Measurements from ENCODE around the gene FLNB. TPM values are rescaled to one million over a fixed set of nuclear protein-coding genes. Genes with fewer than 3 reads are reported as not detected.

FLNB gene
- total RNA-seq, 1 donor from 2014 or later: 80.9 TPM

DNA sequence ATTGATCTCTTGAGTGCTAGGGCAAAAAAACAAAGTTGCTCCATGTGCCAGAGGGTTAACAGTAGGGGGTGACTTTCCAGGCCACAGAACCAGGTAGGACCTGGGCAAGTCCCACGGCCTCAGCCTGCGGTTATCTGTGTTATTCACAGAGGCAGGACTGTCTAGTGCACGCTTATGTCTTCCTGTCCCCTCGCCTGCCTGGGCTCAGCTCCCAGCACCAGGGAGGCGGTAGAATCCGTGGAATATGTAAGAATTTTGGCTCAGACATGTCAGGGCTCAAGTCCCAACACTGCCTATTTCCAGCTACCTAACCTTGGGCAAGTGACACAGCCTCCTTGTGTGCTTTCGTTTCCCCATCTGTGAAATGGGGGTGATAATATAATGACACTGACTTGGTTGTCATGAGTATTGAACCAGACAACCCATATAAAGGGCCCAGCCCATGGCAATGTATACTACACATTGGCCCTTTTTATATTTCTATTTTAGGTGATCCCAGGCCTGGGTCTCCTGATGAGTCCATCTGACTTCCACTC, 44.3 kb upstream of the FLNB start:
- Histone ChIP-seq H3K27me3 (ENCODE audit: control insufficient read depth in 3 of 3, insufficient read depth in 3 of 3, low read length in 3 of 3) (peaks cover 0 to 4% (median 0%) of the 10 kb centered on the region in 3 donors), H3K36me3 (ENCODE audit: control insufficient read depth in 3 of 3, insufficient read depth in 3 of 3, low read length in 3 of 3) (no peaks in the 10 kb centered on the region), H3K4me3 (ENCODE audit: low read length in 3 of 3) (no peak overlapping the region), H3K27ac (ENCODE audit: low read depth, low read length) (no peak overlapping the region), H3K9me3 (ENCODE audit: control insufficient read depth in 3 of 3, low read length in 3 of 3) (no peaks in the 10 kb centered on the region), H3K4me1 (ENCODE audit: control insufficient read depth in 3 of 3, insufficient read depth in 3 of 3, low read length in 3 of 3) (peaks cover 10 to 12% (median 11%) of the 10 kb centered on the region in 3 donors), H3K9ac (ENCODE audit: low read depth in 1 of 3, low read length in 3 of 3) (no peak overlapping the region)

DNA sequence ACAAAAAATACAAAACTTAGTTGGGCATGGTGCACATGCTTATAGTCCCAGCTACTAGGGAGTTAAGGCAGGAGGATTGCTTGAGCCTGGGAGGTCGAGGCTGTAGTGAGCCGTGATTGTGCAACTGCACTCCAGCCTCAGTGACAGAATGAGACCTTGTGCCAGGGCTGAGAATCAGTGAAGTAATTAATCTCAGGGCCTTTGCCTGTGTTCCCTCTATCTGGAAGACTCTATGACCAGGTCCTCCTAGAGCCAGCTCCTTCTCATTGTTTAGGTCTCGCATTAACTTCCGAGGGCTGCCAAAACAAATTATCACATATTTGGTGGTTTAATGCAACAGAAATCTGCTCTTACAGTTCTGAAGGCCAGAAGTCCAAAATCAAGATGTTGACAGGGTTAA, 41.4 kb upstream of the FLNB start:
- Histone ChIP-seq H3K36me3 (ENCODE audit: control insufficient read depth in 3 of 3, insufficient read depth in 3 of 3, low read length in 3 of 3) (no peaks in the 10 kb centered on the region), H3K9ac (ENCODE audit: low read depth in 1 of 3, low read length in 3 of 3) (no peak overlapping the region), H3K27me3 (ENCODE audit: control insufficient read depth in 3 of 3, insufficient read depth in 3 of 3, low read length in 3 of 3) (peaks cover 0 to 4% (median 0%) of the 10 kb centered on the region in 3 donors), H3K9me3 (ENCODE audit: control insufficient read depth in 3 of 3, low read length in 3 of 3) (no peaks in the 10 kb centered on the region), H3K4me3 (ENCODE audit: low read length in 3 of 3) (no peak overlapping the region), H3K4me1 (ENCODE audit: control insufficient read depth in 3 of 3, insufficient read depth in 3 of 3, low read length in 3 of 3) (peaks cover 0 to 3% (median 3%) of the 10 kb centered on the region in 3 donors), H3K27ac (ENCODE audit: low read depth, low read length) (no peak overlapping the region)

DNA sequence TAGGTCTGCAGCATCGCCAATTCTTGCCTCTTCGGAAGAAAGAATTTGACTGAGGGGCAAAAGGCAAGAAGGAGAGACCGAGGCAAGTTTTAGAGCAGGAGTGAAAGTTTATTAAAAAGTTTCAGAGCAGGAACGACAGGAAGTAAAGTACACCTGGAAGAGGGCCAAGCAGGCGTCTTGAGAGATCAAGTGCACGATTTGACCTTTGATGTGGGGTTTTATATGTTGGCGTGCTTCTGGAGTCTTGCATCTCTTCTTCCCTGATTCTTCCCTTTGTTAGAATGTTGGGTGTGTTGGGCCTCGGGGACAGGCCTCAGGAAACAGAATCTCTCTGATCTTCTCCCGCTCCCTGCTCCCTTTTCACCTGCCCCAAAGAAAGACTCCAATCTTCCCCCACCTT, 40.6 kb upstream of the FLNB start:
- Histone ChIP-seq H3K27me3 (ENCODE audit: control insufficient read depth in 3 of 3, insufficient read depth in 3 of 3, low read length in 3 of 3) (peaks cover 0 to 4% (median 0%) of the 10 kb centered on the region in 3 donors), H3K36me3 (ENCODE audit: control insufficient read depth in 3 of 3, insufficient read depth in 3 of 3, low read length in 3 of 3) (no peaks in the 10 kb centered on the region), H3K9ac (ENCODE audit: low read depth in 1 of 3, low read length in 3 of 3) (no peak overlapping the region), H3K4me1 (ENCODE audit: control insufficient read depth in 3 of 3, insufficient read depth in 3 of 3, low read length in 3 of 3) (peaks cover 3 to 7% (median 6%) of the 10 kb centered on the region in 3 donors), H3K4me3 (ENCODE audit: low read length in 3 of 3) (no peak overlapping the region), H3K9me3 (ENCODE audit: control insufficient read depth in 3 of 3, low read length in 3 of 3) (no peaks in the 10 kb centered on the region), H3K27ac (ENCODE audit: low read depth, low read length) (no peak overlapping the region)

- Histone ChIP-seq H3K9ac (ENCODE audit: low read depth in 1 of 3, low read length in 3 of 3) (no peak overlapping the region), H3K27ac (ENCODE audit: low read depth, low read length) (no peak overlapping the region), H3K27me3 (ENCODE audit: control insufficient read depth in 3 of 3, insufficient read depth in 3 of 3, low read length in 3 of 3) (peaks cover 0 to 4% (median 0%) of the 10 kb centered on the region in 3 donors), H3K4me1 (ENCODE audit: control insufficient read depth in 3 of 3, insufficient read depth in 3 of 3, low read length in 3 of 3) (peaks cover 3 to 10% (median 8%) of the 10 kb centered on the region in 3 donors), H3K36me3 (ENCODE audit: control insufficient read depth in 3 of 3, insufficient read depth in 3 of 3, low read length in 3 of 3) (no peaks in the 10 kb centered on the region), H3K4me3 (ENCODE audit: low read length in 3 of 3) (no peak overlapping the region), H3K9me3 (ENCODE audit: control insufficient read depth in 3 of 3, low read length in 3 of 3) (no peaks in the 10 kb centered on the region)
Measured at GRCh38 chr3:57968501-57968900, 39.7 kb upstream of the FLNB start.

DNA sequence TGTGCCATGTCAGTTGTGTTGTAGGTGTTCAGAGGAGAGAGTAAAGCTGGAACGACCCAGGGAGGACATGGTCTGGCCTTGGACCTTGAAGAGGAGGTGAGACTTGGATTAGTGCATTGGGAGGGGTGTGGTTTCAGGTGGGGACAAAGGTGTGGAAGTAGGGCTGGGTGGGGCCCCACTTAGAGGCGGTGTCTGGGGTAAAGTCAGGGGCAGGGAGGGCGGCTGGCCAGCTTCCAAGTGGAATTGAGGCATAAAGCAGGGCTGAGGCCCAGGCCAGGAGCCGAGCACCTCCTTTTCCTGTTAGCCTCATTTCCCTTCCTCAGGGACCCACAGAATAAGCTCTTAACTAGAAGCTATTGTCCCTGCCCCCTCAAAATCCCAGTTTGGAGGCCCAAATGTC, 36.2 kb upstream of the FLNB start:
- H3K9ac ChIP-seq (ENCODE audit: low read depth in 1 of 3, low read length in 3 of 3): no peak overlapping the region
- peaks cover 7 to 14% (median 8%) of the 10 kb centered on the region in 3 donors for H3K4me1 ChIP-seq (ENCODE audit: control insufficient read depth in 3 of 3, insufficient read depth in 3 of 3, low read length in 3 of 3)
- no peaks in the 10 kb centered on the region for H3K9me3 ChIP-seq (ENCODE audit: control insufficient read depth in 3 of 3, low read length in 3 of 3)
- H3K27me3 ChIP-seq (ENCODE audit: control insufficient read depth in 3 of 3, insufficient read depth in 3 of 3, low read length in 3 of 3): no peaks in the 10 kb centered on the region
- no peak overlapping the region for H3K4me3 ChIP-seq (ENCODE audit: low read length in 3 of 3)
- H3K36me3 ChIP-seq (ENCODE audit: control insufficient read depth in 3 of 3, insufficient read depth in 3 of 3, low read length in 3 of 3): no peaks in the 10 kb centered on the region
- H3K27ac ChIP-seq (ENCODE audit: low read depth, low read length): no peak overlapping the region

GRCh38 chr3:57972531-57973111, 35.6 kb upstream of the FLNB start:
- Histone ChIP-seq H3K27ac (ENCODE audit: low read depth, low read length) (no peak overlapping the region), H3K9ac (ENCODE audit: low read depth in 1 of 3, low read length in 3 of 3) (no peak overlapping the region)

DNA sequence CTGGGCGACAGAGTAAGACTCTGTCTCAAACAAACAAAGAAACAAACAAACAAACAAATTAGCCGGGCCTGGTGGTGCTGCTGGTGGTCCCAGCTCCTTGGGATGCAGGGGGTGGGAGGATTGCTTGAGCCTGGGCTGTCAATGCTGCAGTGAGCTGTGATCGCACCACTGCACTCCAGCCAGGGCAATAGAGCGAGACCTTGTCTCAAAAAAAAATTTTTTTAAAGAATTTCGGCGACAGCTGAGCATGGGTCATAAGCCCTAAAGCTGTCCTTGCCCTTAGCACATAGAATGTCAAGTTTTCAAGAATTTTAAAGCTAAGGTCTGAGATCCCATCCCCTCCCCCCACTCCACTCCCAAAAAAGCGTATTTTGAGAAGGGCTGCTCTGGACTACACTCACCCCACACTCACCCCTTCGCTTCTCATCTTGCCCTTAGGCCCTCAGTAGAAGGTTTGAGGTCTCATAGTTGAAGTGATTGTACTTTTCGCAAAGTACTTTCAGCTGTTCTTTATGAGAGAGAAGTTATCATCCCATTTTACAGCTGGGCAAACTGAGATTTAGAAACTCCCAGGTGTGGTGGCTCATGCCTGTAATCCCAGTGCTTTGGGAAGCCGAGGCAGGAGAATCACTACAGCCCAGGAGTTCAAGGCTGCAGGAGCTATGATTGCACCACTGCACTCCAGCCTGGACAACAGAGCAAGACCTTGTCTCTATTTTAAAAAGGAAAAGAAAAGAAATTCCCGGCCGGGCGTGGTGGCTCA, 34.3 kb upstream of the FLNB start:
- Histone ChIP-seq H3K9ac (ENCODE audit: low read depth in 1 of 3, low read length in 3 of 3) (no peak overlapping the region), H3K4me3 (ENCODE audit: low read length in 3 of 3) (no peak overlapping the region), H3K27ac (ENCODE audit: low read depth, low read length) (no peak overlapping the region)

More at GRCh38 chr3:57972531-57973111, 35.6 kb upstream of the FLNB start:
- Histone ChIP-seq H3K4me1 (ENCODE audit: control insufficient read depth in 3 of 3, insufficient read depth in 3 of 3, low read length in 3 of 3) (peaks cover 7 to 14% (median 8%) of the 10 kb centered on the region in 3 donors), H3K36me3 (ENCODE audit: control insufficient read depth in 3 of 3, insufficient read depth in 3 of 3, low read length in 3 of 3) (no peaks in the 10 kb centered on the region), H3K9me3 (ENCODE audit: control insufficient read depth in 3 of 3, low read length in 3 of 3) (no peaks in the 10 kb centered on the region), H3K27me3 (ENCODE audit: control insufficient read depth in 3 of 3, insufficient read depth in 3 of 3, low read length in 3 of 3) (no peaks in the 10 kb centered on the region), H3K4me3 (ENCODE audit: low read length in 3 of 3) (no peak overlapping the region)

GRCh38 chr3:57974796-57975388, 33.3 kb upstream of the FLNB start:
- peaks cover 11 to 14% (median 13%) of the 10 kb centered on the region in 3 donors for H3K4me1 ChIP-seq (ENCODE audit: control insufficient read depth in 3 of 3, insufficient read depth in 3 of 3, low read length in 3 of 3)
- H3K4me3 ChIP-seq (ENCODE audit: low read length in 3 of 3): no peak overlapping the region
- H3K36me3 ChIP-seq (ENCODE audit: control insufficient read depth in 3 of 3, insufficient read depth in 3 of 3, low read length in 3 of 3): no peaks in the 10 kb centered on the region
- H3K27ac ChIP-seq (ENCODE audit: low read depth, low read length): no peak overlapping the region
- H3K27me3 ChIP-seq (ENCODE audit: control insufficient read depth in 3 of 3, insufficient read depth in 3 of 3, low read length in 3 of 3): no peaks in the 10 kb centered on the region
- H3K9me3 ChIP-seq (ENCODE audit: control insufficient read depth in 3 of 3, low read length in 3 of 3): no peaks in the 10 kb centered on the region
- H3K9ac ChIP-seq (ENCODE audit: low read depth in 1 of 3, low read length in 3 of 3): no peak overlapping the region

More for the DNA sequence above, 34.3 kb upstream of the FLNB start:
- Histone ChIP-seq H3K9me3 (ENCODE audit: control insufficient read depth in 3 of 3, low read length in 3 of 3) (no peaks in the 10 kb centered on the region), H3K36me3 (ENCODE audit: control insufficient read depth in 3 of 3, insufficient read depth in 3 of 3, low read length in 3 of 3) (no peaks in the 10 kb centered on the region), H3K4me1 (ENCODE audit: control insufficient read depth in 3 of 3, insufficient read depth in 3 of 3, low read length in 3 of 3) (peaks cover 11 to 16% (median 13%) of the 10 kb centered on the region in 3 donors), H3K27me3 (ENCODE audit: control insufficient read depth in 3 of 3, insufficient read depth in 3 of 3, low read length in 3 of 3) (no peaks in the 10 kb centered on the region)

- Histone ChIP-seq H3K27ac (ENCODE audit: low read depth, low read length) (no peak overlapping the region), H3K36me3 (ENCODE audit: control insufficient read depth in 3 of 3, insufficient read depth in 3 of 3, low read length in 3 of 3) (no peaks in the 10 kb centered on the region), H3K9ac (ENCODE audit: low read depth in 1 of 3, low read length in 3 of 3) (no peak overlapping the region), H3K9me3 (ENCODE audit: control insufficient read depth in 3 of 3, low read length in 3 of 3) (no peaks in the 10 kb centered on the region), H3K27me3 (ENCODE audit: control insufficient read depth in 3 of 3, insufficient read depth in 3 of 3, low read length in 3 of 3) (no peaks in the 10 kb centered on the region), H3K4me3 (ENCODE audit: low read length in 3 of 3) (no peak overlapping the region), H3K4me1 (ENCODE audit: control insufficient read depth in 3 of 3, insufficient read depth in 3 of 3, low read length in 3 of 3) (peaks cover 4 to 8% (median 7%) of the 10 kb centered on the region in 3 donors)
Measured at GRCh38 chr3:57977818-57978235, 30.4 kb upstream of the FLNB start.

DNA sequence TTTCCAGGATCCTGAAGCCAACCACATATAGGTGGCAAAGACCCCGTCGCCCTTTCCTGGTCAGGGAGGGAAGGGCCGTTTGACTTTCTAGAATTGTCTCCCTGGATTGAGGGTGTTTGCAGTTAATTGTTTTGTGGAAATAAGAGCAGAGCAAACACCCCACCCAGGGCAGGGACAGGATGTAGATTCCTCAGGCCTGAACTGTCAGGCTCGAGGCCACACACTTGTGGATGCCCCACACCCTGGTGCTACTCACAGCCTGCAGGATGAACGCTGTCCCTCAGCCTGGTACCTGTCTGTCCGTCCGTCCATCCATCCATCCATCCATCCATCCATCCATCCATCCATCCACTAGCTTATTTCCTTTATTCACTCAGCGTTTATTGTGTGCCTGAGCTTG, 29.9 kb upstream of the FLNB start:
- Histone ChIP-seq H3K36me3 (ENCODE audit: control insufficient read depth in 3 of 3, insufficient read depth in 3 of 3, low read length in 3 of 3) (no peaks in the 10 kb centered on the region), H3K9ac (ENCODE audit: low read depth in 1 of 3, low read length in 3 of 3) (no peak overlapping the region), H3K9me3 (ENCODE audit: control insufficient read depth in 3 of 3, low read length in 3 of 3) (no peaks in the 10 kb centered on the region), H3K4me3 (ENCODE audit: low read length in 3 of 3) (no peak overlapping the region), H3K27ac (ENCODE audit: low read depth, low read length) (no peak overlapping the region), H3K4me1 (ENCODE audit: control insufficient read depth in 3 of 3, insufficient read depth in 3 of 3, low read length in 3 of 3) (peaks cover 6 to 11% (median 8%) of the 10 kb centered on the region in 3 donors), H3K27me3 (ENCODE audit: control insufficient read depth in 3 of 3, insufficient read depth in 3 of 3, low read length in 3 of 3) (no peaks in the 10 kb centered on the region)

All from skeletal muscle tissue (tissue), 4 donors.